Thymus (tissue), 11 donors: ENCODE measurements around the gene C4orf33. TPM values are rescaled to one million over a fixed set of nuclear protein-coding genes. Genes with fewer than 3 reads are reported as not detected.
"Not testable (repeated sequence)": the region's sequence is repeated elsewhere in the genome, so short reads cannot be mapped to it uniquely, and the experiment has no call there.

Experiments used
- DNase-seq, 9 donors: peaks; one replicate each; pipeline ENCODE4 v3.0.0-alpha.2; 2013; ENCODE audit warnings: low spot score in 9 of 9, low read depth in 6 of 9, missing footprints in 1 of 9
- H3K27ac ChIP-seq, 2 donors: one replicate each; pipeline ENCODE4 v1.5.1; 2013; ENCODE audit warnings: control low read depth in 1 of 2, low read depth in 1 of 2, low read length in 1 of 2, mild to moderate bottlenecking in 1 of 2, moderate library complexity in 1 of 2
- H3K27me3 ChIP-seq, 2 donors: one replicate each; pipeline ENCODE4 v1.5.1; 2013; ENCODE audit warnings: low read length in 1 of 2; ENCODE audit not compliant: control insufficient read depth in 2 of 2, insufficient read depth in 1 of 2
- H3K36me3 ChIP-seq, 2 donors: one replicate each; pipeline ENCODE4 v1.5.1; 2013; ENCODE audit warnings: low read length in 1 of 2, mild to moderate bottlenecking in 1 of 2, moderate library complexity in 1 of 2; ENCODE audit not compliant: control insufficient read depth in 2 of 2, insufficient read depth in 2 of 2
- H3K4me1 ChIP-seq, 2 donors: one replicate each; pipeline ENCODE4 v1.5.1; 2013; ENCODE audit warnings: low read length in 2 of 2; ENCODE audit not compliant: control insufficient read depth in 2 of 2, insufficient read depth in 2 of 2
- H3K4me3 ChIP-seq, 2 donors: one replicate each; pipeline ENCODE4 v1.5.1; 2013; ENCODE audit warnings: low read length in 2 of 2, control low read depth in 1 of 2, mild to moderate bottlenecking in 1 of 2
- H3K9me3 ChIP-seq, 2 donors: one replicate each; pipeline ENCODE4 v1.5.1; 2013; ENCODE audit warnings: low read length in 1 of 2, mild to moderate bottlenecking in 1 of 2; ENCODE audit not compliant: control insufficient read depth in 2 of 2, insufficient read depth in 1 of 2
- WGBS: extraction: QIAGEN DNeasy Blood & Tissue Kit; methylation state at CpG from one replicate; pipeline ENCODE4 v1.1.7; 2013; 5-methylcytosine and 5-hydroxymethylcytosine counted together
- polyA plus RNA-seq: library from polyadenylated mRNA; stranded (reverse); fragments of 200-250 nt; gene quantifications from one replicate; pipeline ENCODE4 v1.2.3, GENCODE V29; 2013
- total RNA-seq: library from RNA; stranded (reverse); fragments of 120-200 nt; gene quantifications from one replicate; pipeline ENCODE4 v1.2.4, GENCODE V29; 2013
- donor health status: healthy.

Gene C4orf33
- total and polyA plus RNA-seq, 2 donors, result 10.3 to 14.9 TPM

GRCh38 chr4:129110931-129111330, 15.0 kb downstream of the C4orf33 start:
- H3K36me3 ChIP-seq, result peaks cover 0 to 9% of the 10 kb centered on the region in 2 donors
- 95% methylated on average over 3 of the region's 3 CpGs for WGBS
- no peak overlapping the region for H3K27ac ChIP-seq
- H3K27me3 ChIP-seq, result no peaks in the 10 kb centered on the region
- no peaks in the 10 kb centered on the region for H3K9me3 ChIP-seq
- no peaks in the 10 kb centered on the region for H3K4me1 ChIP-seq
- no peak overlapping the region for H3K4me3 ChIP-seq
- DNase-seq, result no peak

GRCh38 chr4:129111919-129112318, 16.0 kb downstream of the C4orf33 start:
- no peak for DNase-seq

GRCh38 chr4:129113434-129113833, 17.5 kb downstream of the C4orf33 start:
- H3K36me3 ChIP-seq, result peaks cover 0 to 9% of the 10 kb centered on the region in 2 donors
- no peaks in the 10 kb centered on the region for H3K4me1 ChIP-seq
- WGBS, result 74% methylated on average over 1 of the region's 1 CpG
- DNase-seq, result no peak
- H3K27me3 ChIP-seq, result no peaks in the 10 kb centered on the region
- no peak overlapping the region for H3K27ac ChIP-seq
- H3K9me3 ChIP-seq, result no peaks in the 10 kb centered on the region
- no peak overlapping the region for H3K4me3 ChIP-seq

More at GRCh38 chr4:129111919-129112318, 16.0 kb downstream of the C4orf33 start:
- H3K4me1 ChIP-seq, result no peaks in the 10 kb centered on the region
- no peak overlapping the region for H3K27ac ChIP-seq
- H3K4me3 ChIP-seq, result no peak overlapping the region
- H3K36me3 ChIP-seq, result peaks cover 0 to 9% of the 10 kb centered on the region in 2 donors
- no peaks in the 10 kb centered on the region for H3K27me3 ChIP-seq
- H3K9me3 ChIP-seq, result no peaks in the 10 kb centered on the region

GRCh38 chr4:129113919-129114318, 18.0 kb downstream of the C4orf33 start:
- H3K9me3 ChIP-seq, result no peaks in the 10 kb centered on the region
- H3K4me1 ChIP-seq, result no peaks in the 10 kb centered on the region
- no peaks in the 10 kb centered on the region for H3K27me3 ChIP-seq
- WGBS, result 98% methylated on average over 1 of the region's 1 CpG
- H3K36me3 ChIP-seq, result peaks cover 0 to 9% of the 10 kb centered on the region in 2 donors
- DNase-seq, result no peak
- no peak overlapping the region for H3K4me3 ChIP-seq
- H3K27ac ChIP-seq, result no peak overlapping the region

- Histone ChIP-seq H3K36me3 (no peaks in the 10 kb centered on the region), H3K27me3 (no peaks in the 10 kb centered on the region), H3K4me1 (no peaks in the 10 kb centered on the region), H3K4me3 (no peak overlapping the region), H3K27ac (no peak overlapping the region), H3K9me3 (no peaks in the 10 kb centered on the region)
- no peak for DNase-seq
- WGBS, result 98% methylated on average over 5 of the region's 5 CpGs
These were observed 21.8 kb downstream of the C4orf33 start for GRCh38 chr4:129117705-129118104.

- not testable (repeated sequence) for H3K4me1 ChIP-seq, H3K27ac ChIP-seq, H3K27me3 ChIP-seq, H3K36me3 ChIP-seq, DNase-seq, H3K9me3 ChIP-seq, H3K4me3 ChIP-seq
- WGBS, result 97% methylated on average over 5 of the region's 5 CpGs
These were observed 30.7 kb downstream of the C4orf33 start for GRCh38 chr4:129126614-129127013.

- no peak for DNase-seq
- Histone ChIP-seq H3K9me3 (peaks cover 0 to 8% of the 10 kb centered on the region in 2 donors), H3K4me1 (no peaks in the 10 kb centered on the region), H3K36me3 (no peaks in the 10 kb centered on the region), H3K4me3 (no peak overlapping the region), H3K27ac (no peak overlapping the region), H3K27me3 (no peaks in the 10 kb centered on the region)
- WGBS, result 94% methylated on average over 2 of the region's 2 CpGs
These were observed 33.2 kb downstream of the C4orf33 start for GRCh38 chr4:129129143-129129542.

- no peak for DNase-seq
- no peak overlapping the region for H3K27ac ChIP-seq
- H3K9me3 ChIP-seq, result peaks cover 0 to 8% of the 10 kb centered on the region in 2 donors
- no peaks in the 10 kb centered on the region for H3K27me3 ChIP-seq
- no peaks in the 10 kb centered on the region for H3K4me1 ChIP-seq
- no peaks in the 10 kb centered on the region for H3K36me3 ChIP-seq
- H3K4me3 ChIP-seq, result no peak overlapping the region
- WGBS, result 93% methylated on average over 2 of the region's 2 CpGs
These were observed 35.4 kb downstream of the C4orf33 start for GRCh38 chr4:129131343-129131742.

GRCh38 chr4:129136433-129136832, 40.5 kb downstream of the C4orf33 start:
- Histone ChIP-seq H3K9me3 (peaks cover 0 to 8% of the 10 kb centered on the region in 2 donors), H3K27me3 (no peaks in the 10 kb centered on the region), H3K36me3 (no peaks in the 10 kb centered on the region), H3K4me1 (no peaks in the 10 kb centered on the region), H3K4me3 (no peak overlapping the region), H3K27ac (no peak overlapping the region)
- 85% methylated on average over 8 of the region's 8 CpGs for WGBS
- DNase-seq, result no peak
